Measurements from ENCODE around the gene TIMM22. TPM values are rescaled to one million over a fixed set of nuclear protein-coding genes. Genes with fewer than 3 reads are reported as not detected.
A peak's percentile ranks its signal among the peaks of the same experiment; 100 is the strongest.
"Not testable (repeated sequence)": the region's sequence is repeated elsewhere in the genome, so short reads cannot be mapped to it uniquely, and the experiment has no call there.

TIMM22 gene
- total RNA-seq, 1 experiment from 2014 or later = 11.6 TPM

DNA sequence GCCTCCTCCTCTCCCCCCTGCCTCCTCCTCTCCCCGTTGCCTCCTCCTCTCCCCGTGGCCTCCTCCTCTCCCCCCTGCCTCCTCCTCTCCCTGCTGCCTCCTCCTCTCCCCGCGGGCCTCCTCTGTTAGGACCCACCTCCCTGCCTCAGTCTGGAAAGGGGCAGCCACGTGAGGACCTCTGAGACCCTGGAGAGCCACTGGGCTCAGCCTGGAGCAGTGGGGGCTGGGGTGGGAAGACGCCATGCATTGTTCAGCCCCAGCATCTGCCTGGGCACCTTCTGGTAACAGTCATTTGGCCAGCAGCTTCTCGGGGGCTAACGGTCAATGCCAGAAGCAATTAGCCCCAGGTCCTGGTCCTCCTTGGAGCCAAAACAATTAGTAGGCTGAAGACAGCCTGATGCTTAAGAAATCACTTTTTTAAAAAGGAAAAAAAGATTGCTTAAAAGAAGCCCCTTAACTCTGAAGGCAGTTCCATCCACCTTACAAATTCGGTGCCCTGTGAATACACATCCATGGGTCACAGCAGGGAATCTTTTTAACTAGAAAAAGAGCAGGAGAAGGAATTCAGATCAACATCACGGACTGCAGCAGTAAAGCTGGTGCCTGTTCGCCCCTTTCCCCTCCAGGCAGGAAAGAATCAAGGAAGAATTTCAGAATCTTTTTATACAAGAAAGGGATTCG, 47.2 kb upstream of the TIMM22 start:
- Histone ChIP-seq H4K20me1 (ENCODE audit: insufficient read depth) (peaks cover 10% of the 10 kb centered on the region; the same call in 1 of the 2 replicates), H3K27ac (no peak overlapping the region), H3K9me3 (ENCODE audit: insufficient read depth, low read depth) (no peaks in the 10 kb centered on the region), H3K4me2 (no peak overlapping the region), H3K9me2 (ENCODE audit: insufficient read depth) (no peaks in the 10 kb centered on the region), H3K4me3 (no peak overlapping the region), H3K4me1 (replicated peaks; ENCODE audit: insufficient read depth) (peaks cover 16% of the 10 kb centered on the region), H3K79me2 (ENCODE audit: low read depth) (no peaks in the 10 kb centered on the region), H3K36me3 (ENCODE audit: low read depth) (no peaks in the 10 kb centered on the region), H3K27me3 (ENCODE audit: insufficient read depth, low read depth) (no peaks in the 10 kb centered on the region), H2AFZ (no peak overlapping the region), H3F3A (ENCODE audit: insufficient read depth, low read depth) (peaks cover 27% of the 10 kb centered on the region)
- CTCF ChIA-PET = interaction anchor here (0.6 kb wide), 1 partner anchor 70 kb away, joined by 3 read pairs; no protein-coding TSS in a partner anchor
- TF ChIP-seq EZH2 (IDR thresholded peaks at IDR 0.05; ENCODE audit: low read depth) = no peak
- TF ChIP-seq, protein P1, sequence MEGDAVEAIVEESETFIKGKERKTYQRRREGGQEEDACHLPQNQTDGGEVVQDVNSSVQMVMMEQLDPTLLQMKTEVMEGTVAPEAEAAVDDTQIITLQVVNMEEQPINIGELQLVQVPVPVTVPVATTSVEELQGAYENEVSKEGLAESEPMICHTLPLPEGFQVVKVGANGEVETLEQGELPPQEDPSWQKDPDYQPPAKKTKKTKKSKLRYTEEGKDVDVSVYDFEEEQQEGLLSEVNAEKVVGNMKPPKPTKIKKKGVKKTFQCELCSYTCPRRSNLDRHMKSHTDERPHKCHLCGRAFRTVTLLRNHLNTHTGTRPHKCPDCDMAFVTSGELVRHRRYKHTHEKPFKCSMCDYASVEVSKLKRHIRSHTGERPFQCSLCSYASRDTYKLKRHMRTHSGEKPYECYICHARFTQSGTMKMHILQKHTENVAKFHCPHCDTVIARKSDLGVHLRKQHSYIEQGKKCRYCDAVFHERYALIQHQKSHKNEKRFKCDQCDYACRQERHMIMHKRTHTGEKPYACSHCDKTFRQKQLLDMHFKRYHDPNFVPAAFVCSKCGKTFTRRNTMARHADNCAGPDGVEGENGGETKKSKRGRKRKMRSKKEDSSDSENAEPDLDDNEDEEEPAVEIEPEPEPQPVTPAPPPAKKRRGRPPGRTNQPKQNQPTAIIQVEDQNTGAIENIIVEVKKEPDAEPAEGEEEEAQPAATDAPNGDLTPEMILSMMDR (conservative IDR thresholded peaks at IDR 0.05) = no peak
- POLR2A ChIA-PET (ENCODE audit: unreplicated experiment) = no interaction called here
- intact Hi-C loops (cut with micrococcal nuclease; ENCODE audit: unreplicated experiment) = loop anchor here (2.0 kb wide), 1 partner anchor 17 kb away; no protein-coding TSS in a partner anchor
- BruUV-seq (replicated peaks) = no TSS peak
- no peak for DNase-seq

DNA sequence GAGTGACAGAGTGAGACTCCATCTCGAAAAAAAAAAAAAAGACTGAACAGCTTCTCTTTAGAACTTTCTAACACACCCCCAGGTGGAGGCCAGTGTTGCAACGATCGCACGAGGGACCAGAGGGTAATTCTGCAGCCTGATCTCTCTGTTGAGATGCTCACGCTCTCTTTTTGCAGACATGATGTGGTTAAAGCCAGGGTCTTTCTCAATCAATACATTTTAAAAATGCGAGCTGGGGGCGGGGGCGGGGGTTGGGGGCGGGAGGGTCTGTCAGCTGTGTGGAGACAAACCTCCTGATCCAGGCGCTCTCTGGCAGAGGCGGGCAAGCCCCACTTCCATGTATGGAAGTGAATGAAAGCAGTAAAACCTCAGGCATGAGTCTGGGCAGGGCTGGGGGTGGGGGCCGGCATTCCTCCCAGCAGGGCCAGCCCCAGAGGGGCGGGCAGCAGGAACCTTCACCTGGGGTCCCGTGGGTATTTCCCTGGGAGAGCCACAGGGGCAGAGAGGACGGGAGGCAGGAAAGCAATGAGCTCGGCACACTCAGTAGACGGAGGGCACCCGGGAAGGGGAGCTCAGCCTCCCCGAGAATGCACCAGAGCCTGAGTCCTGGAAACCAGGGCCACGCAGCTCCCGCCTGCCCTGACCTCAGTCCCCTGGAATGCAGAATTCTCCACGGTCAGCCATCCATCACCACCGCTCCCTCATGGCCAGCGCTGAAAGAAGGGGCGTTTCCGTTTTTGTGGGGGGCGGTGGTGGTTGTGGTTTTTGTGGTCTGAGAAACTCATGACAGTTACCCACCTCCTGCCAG, 45.4 kb upstream of the TIMM22 start:
- TF ChIP-seq EZH2 (IDR thresholded peaks at IDR 0.05; ENCODE audit: low read depth) = no peak
- TF ChIP-seq, protein P1 (conservative IDR thresholded peaks at IDR 0.05) = no peak
- DNase-seq = peak; percentile 82 to 88
- Histone ChIP-seq H3K9me2 (ENCODE audit: insufficient read depth) (no peaks in the 10 kb centered on the region), H3K9me3 (ENCODE audit: insufficient read depth, low read depth) (no peaks in the 10 kb centered on the region), H3K36me3 (ENCODE audit: low read depth) (no peaks in the 10 kb centered on the region), H3K27ac (peak overlapping the region; percentile 51), H3F3A (ENCODE audit: insufficient read depth, low read depth) (peaks cover 33% of the 10 kb centered on the region), H3K27me3 (ENCODE audit: insufficient read depth, low read depth) (no peaks in the 10 kb centered on the region), H3K79me2 (ENCODE audit: low read depth) (no peaks in the 10 kb centered on the region), H4K20me1 (ENCODE audit: insufficient read depth) (peaks cover 12% of the 10 kb centered on the region; the same call in 1 of the 2 replicates), H3K4me1 (replicated peaks; ENCODE audit: insufficient read depth) (peaks cover 21% of the 10 kb centered on the region), H3K4me2 (peak overlapping the region; percentile 72), H3K4me3 (peak overlapping the region; percentile 39; the same call in 1 of the 2 replicates), H2AFZ (no peak overlapping the region)
- intact Hi-C loops (cut with micrococcal nuclease; ENCODE audit: unreplicated experiment) = loop anchor here (1.0 to 2.0 kb wide), 2 partner anchors 19 to 23 kb away; no protein-coding TSS in a partner anchor
- ChIA-PET POLR2A (ENCODE audit: unreplicated experiment) (interaction anchor here (0.5 to 0.7 kb wide), 4 partner anchors 21 to 115 kb away, joined by 3 to 4 read pairs (median 3); no protein-coding TSS in a partner anchor), CTCF (interaction anchor here (0.5 to 0.6 kb wide), 2 partner anchors 68 to 220 kb away, joined by 3 to 5 read pairs; no protein-coding TSS in a partner anchor)
- TSS peak; percentile 42 for BruUV-seq (replicated peaks)

DNA sequence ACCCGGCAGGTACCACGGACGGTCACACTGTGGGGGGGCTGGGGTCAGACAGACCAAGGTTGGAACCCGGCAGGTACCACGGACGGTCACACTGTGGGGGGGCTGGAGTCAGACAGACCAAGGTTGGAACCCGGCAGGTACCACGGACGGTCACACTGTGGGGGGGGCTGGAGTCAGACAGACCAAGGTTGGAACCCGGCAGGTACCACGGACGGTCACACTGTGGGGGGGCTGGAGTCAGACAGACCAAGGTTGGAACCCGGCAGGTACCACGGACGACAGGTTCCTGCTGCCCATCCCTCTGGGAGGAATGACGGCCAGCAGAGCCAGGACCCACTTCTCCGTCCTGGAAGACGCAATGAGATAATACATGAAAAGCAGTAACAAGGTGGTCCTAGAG, 44.3 kb upstream of the TIMM22 start:
- H3K27ac ChIP-seq; DNase-seq; H3K36me3 ChIP-seq (ENCODE audit: low read depth); H3K27me3 ChIP-seq (ENCODE audit: insufficient read depth, low read depth); intact Hi-C loops (cut with micrococcal nuclease; ENCODE audit: unreplicated experiment); H3K4me2 ChIP-seq; BruUV-seq (replicated peaks); CTCF ChIA-PET; H3K9me2 ChIP-seq (ENCODE audit: insufficient read depth); H3K79me2 ChIP-seq (ENCODE audit: low read depth); POLR2A ChIA-PET (ENCODE audit: unreplicated experiment); H2AFZ ChIP-seq; H3K4me3 ChIP-seq; H3K9me3 ChIP-seq (ENCODE audit: insufficient read depth, low read depth): not testable (repeated sequence)
- Histone ChIP-seq H4K20me1 (ENCODE audit: insufficient read depth) (peaks cover 13% of the 10 kb centered on the region; the same call in 1 of the 2 replicates), H3K4me1 (replicated peaks; ENCODE audit: insufficient read depth) (peaks cover 30% of the 10 kb centered on the region), H3F3A (ENCODE audit: insufficient read depth, low read depth) (peaks cover 40% of the 10 kb centered on the region)

Data from PC-9 (cell line).